ENCODE measurements around the gene BANK1.

The BANK1 gene

DNA sequence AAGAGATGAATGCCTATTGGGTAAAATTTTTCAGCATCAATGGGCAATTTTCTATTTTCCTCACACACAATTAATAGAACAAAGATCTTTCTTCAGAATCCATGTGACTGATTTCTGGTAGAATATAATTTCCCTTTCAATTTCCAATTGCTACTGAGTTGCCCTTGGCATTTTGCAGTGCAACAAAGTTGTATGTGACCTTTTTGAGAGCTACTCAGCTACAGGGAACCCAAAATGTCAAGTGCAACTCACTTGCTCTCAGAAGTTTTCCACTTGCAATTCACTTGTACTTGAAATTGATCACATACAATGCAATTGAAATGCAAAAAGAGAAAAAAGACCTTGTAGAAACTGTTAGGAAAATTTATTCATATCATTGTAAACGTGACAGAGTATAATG is 245.5 kb downstream of the BANK1 start:
- no peak for TF ChIP-seq GLIS3 (CRISPR knock-in tag; IDR thresholded peaks at IDR 0.05)
- ATAC-seq, result no peak

DNA sequence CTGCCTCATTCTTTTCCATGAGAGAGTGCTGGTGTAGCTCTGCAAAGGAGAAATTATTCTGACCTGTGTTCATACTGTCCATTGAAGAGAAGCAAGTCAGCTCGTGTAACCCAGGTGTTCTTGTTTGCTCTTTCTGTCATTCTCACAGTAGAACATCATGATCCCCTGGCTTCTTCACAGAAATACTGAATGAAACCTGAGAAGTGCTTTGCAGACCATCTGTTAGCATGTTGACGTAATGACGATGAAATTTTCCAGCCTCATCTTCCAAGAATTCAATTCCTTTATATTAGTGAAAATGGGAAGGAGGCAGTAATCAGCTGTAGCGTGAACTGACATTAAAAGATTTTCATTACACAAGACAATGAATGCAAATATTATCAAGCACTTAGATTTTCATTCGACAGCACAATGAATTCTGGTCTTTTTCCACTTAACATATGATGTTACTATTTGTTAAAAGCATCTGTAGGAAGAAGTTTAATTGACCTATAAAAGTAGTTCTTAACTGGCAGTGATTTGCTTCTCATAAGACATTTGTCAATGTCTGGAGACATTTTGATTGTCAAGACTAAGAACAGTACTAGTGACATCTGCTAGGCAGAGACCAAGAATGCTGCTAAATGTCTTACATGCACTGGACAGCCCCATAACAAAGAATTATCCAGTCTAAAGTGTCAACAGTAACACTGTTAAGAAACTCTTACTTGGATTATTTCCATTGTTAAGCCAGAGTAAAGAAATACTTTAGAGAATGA is 246.3 kb downstream of the BANK1 start:
- TF ChIP-seq ZFP3 (CRISPR knock-in tag; IDR thresholded peaks at IDR 0.05), result no peak
- no peak for TF ChIP-seq ZNF8 (CRISPR knock-in tag; IDR thresholded peaks at IDR 0.05)
- no peak for TF ChIP-seq BACH2 (CRISPR knock-in tag; IDR thresholded peaks at IDR 0.05; ENCODE audit: borderline replicate concordance)
- TF ChIP-seq, protein P1, sequence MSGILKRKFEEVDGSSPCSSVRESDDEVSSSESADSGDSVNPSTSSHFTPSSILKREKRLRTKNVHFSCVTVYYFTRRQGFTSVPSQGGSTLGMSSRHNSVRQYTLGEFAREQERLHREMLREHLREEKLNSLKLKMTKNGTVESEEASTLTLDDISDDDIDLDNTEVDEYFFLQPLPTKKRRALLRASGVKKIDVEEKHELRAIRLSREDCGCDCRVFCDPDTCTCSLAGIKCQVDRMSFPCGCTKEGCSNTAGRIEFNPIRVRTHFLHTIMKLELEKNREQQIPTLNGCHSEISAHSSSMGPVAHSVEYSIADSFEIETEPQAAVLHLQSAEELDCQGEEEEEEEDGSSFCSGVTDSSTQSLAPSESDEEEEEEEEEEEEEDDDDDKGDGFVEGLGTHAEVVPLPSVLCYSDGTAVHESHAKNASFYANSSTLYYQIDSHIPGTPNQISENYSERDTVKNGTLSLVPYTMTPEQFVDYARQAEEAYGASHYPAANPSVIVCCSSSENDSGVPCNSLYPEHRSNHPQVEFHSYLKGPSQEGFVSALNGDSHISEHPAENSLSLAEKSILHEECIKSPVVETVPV (CRISPR knock-in tag; IDR thresholded peaks at IDR 0.05), result no peak
- TF ChIP-seq POU6F1 (CRISPR knock-in tag; IDR thresholded peaks at IDR 0.05; ENCODE audit: borderline replicate concordance, low read depth), result no peak
- no peak for TF ChIP-seq PPARA (CRISPR knock-in tag; IDR thresholded peaks at IDR 0.05; ENCODE audit: borderline replicate concordance)
- no peak for TF ChIP-seq OSR1 (CRISPR knock-in tag; IDR thresholded peaks at IDR 0.05)
- no peak for TF ChIP-seq ZC3H10 (CRISPR knock-in tag; IDR thresholded peaks at IDR 0.05)
- no peak for TF ChIP-seq ISL1 (CRISPR knock-in tag; IDR thresholded peaks at IDR 0.05)
- no peak for ATAC-seq

DNA sequence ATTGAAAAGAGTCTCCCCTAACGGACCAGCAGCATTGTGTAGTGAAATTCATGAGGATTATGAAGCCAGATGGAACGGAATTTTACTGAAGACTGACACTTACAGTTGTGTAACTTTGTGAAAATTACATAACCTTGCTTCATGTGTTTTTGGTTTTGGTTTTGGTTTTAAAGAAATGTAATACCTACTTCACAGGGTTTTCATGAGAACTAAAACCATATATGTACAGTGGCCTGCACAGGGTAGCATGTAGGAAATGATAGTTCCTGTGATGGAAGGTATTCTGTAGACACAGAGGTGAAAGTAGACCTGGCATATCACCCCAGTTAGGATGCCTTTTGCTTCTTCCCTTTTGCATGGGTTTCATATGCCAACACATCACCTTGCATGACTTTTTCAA is 247.0 kb downstream of the BANK1 start:
- ATAC-seq, result no peak
- no peak for TF ChIP-seq ZFP30 (CRISPR knock-in tag; IDR thresholded peaks at IDR 0.05)
- TF ChIP-seq, protein P2, sequence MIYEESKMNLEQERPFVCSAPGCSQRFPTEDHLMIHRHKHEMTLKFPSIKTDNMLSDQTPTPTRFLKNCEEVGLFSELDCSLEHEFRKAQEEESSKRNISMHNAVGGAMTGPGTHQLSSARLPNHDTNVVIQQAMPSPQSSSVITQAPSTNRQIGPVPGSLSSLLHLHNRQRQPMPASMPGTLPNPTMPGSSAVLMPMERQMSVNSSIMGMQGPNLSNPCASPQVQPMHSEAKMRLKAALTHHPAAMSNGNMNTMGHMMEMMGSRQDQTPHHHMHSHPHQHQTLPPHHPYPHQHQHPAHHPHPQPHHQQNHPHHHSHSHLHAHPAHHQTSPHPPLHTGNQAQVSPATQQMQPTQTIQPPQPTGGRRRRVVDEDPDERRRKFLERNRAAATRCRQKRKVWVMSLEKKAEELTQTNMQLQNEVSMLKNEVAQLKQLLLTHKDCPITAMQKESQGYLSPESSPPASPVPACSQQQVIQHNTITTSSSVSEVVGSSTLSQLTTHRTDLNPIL (CRISPR knock-in tag; IDR thresholded peaks at IDR 0.05; ENCODE audit: low read depth), result no peak
- no peak for TF ChIP-seq ARNTL (CRISPR knock-in tag; IDR thresholded peaks at IDR 0.05; ENCODE audit: borderline replicate concordance, low read depth)
- TF ChIP-seq ZNF70 (CRISPR knock-in tag; IDR thresholded peaks at IDR 0.05), result no peak

- no peak; the same call in none of the 3 replicates for ATAC-seq
- TF ChIP-seq PPARA (CRISPR knock-in tag; IDR thresholded peaks at IDR 0.05; ENCODE audit: borderline replicate concordance) (no peak), ISL1 (CRISPR knock-in tag; IDR thresholded peaks at IDR 0.05) (peak; percentile 97), ARNTL (CRISPR knock-in tag; IDR thresholded peaks at IDR 0.05; ENCODE audit: borderline replicate concordance, low read depth) (no peak), ESRRG (CRISPR knock-in tag; IDR thresholded peaks at IDR 0.05) (peak; percentile 86; the same call in 1 of the 2 replicates), ZNF70 (CRISPR knock-in tag; IDR thresholded peaks at IDR 0.05) (no peak), ZNF565 (CRISPR knock-in tag; conservative IDR thresholded peaks at IDR 0.05; ENCODE audit: low read depth) (no peak), SNAI2 (CRISPR knock-in tag; IDR thresholded peaks at IDR 0.05) (no peak), GLIS3 (CRISPR knock-in tag; IDR thresholded peaks at IDR 0.05) (no peak), TCF4 (CRISPR knock-in tag; IDR thresholded peaks at IDR 0.05; ENCODE audit: borderline replicate concordance) (peak; percentile 78), BACH2 (CRISPR knock-in tag; IDR thresholded peaks at IDR 0.05; ENCODE audit: borderline replicate concordance) (no peak), ZC3H10 (CRISPR knock-in tag; IDR thresholded peaks at IDR 0.05) (0 out of 2 replicates have a peak, but pooled peaks have one; percentile 35), CSDC2 (CRISPR knock-in tag; IDR thresholded peaks at IDR 0.05) (no peak), ZFP30 (CRISPR knock-in tag; IDR thresholded peaks at IDR 0.05) (no peak), TOX (CRISPR knock-in tag; IDR thresholded peaks at IDR 0.05; ENCODE audit: borderline replicate concordance) (no peak)
- TF ChIP-seq, protein P2 (CRISPR knock-in tag; IDR thresholded peaks at IDR 0.05; ENCODE audit: low read depth), result peak; percentile 34
- TF ChIP-seq, protein P1 (CRISPR knock-in tag; IDR thresholded peaks at IDR 0.05), result 0 out of 2 replicates have a peak, but pooled peaks have one; percentile 76
- TF ChIP-seq, protein P3, sequence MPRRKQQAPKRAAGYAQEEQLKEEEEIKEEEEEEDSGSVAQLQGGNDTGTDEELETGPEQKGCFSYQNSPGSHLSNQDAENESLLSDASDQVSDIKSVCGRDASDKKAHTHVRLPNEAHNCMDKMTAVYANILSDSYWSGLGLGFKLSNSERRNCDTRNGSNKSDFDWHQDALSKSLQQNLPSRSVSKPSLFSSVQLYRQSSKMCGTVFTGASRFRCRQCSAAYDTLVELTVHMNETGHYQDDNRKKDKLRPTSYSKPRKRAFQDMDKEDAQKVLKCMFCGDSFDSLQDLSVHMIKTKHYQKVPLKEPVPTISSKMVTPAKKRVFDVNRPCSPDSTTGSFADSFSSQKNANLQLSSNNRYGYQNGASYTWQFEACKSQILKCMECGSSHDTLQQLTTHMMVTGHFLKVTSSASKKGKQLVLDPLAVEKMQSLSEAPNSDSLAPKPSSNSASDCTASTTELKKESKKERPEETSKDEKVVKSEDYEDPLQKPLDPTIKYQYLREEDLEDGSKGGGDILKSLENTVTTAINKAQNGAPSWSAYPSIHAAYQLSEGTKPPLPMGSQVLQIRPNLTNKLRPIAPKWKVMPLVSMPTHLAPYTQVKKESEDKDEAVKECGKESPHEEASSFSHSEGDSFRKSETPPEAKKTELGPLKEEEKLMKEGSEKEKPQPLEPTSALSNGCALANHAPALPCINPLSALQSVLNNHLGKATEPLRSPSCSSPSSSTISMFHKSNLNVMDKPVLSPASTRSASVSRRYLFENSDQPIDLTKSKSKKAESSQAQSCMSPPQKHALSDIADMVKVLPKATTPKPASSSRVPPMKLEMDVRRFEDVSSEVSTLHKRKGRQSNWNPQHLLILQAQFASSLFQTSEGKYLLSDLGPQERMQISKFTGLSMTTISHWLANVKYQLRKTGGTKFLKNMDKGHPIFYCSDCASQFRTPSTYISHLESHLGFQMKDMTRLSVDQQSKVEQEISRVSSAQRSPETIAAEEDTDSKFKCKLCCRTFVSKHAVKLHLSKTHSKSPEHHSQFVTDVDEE (CRISPR knock-in tag; IDR thresholded peaks at IDR 0.05), result peak; percentile 89
Observed at GRCh38 chr4:102042871-102043802, 252.6 kb downstream of the BANK1 start.
